ENCODE results near the gene RNF148.

The RNF148 gene

GRCh38 chr7:122672536-122672935 lies 30.2 kb downstream of the RNF148 start:
- no peak for DNase-seq (ENCODE audit: extremely low read depth, low read depth)
- TF ChIP-seq CTCF (IDR thresholded peaks at IDR 0.05; ENCODE audit: low read depth, low read length), result no peak

- no peak for DNase-seq (ENCODE audit: extremely low read depth, low read depth)
- no peak for TF ChIP-seq CTCF (IDR thresholded peaks at IDR 0.05; ENCODE audit: low read depth, low read length)
Observed at GRCh38 chr7:122663733-122664132, 39.0 kb downstream of the RNF148 start.

- TF ChIP-seq CTCF (IDR thresholded peaks at IDR 0.05; ENCODE audit: low read depth, low read length), result no peak
- no peak for DNase-seq (ENCODE audit: extremely low read depth, low read depth)
Observed at GRCh38 chr7:122658856-122659255, 43.9 kb downstream of the RNF148 start.

- DNase-seq (ENCODE audit: extremely low read depth, low read depth), result no peak
- no peak for TF ChIP-seq CTCF (IDR thresholded peaks at IDR 0.05; ENCODE audit: low read depth, low read length)
Observed at GRCh38 chr7:122653685-122654084, 49.0 kb downstream of the RNF148 start.

GRCh38 chr7:122652876-122653275 lies 49.8 kb downstream of the RNF148 start:
- DNase-seq (ENCODE audit: extremely low read depth, low read depth), result no peak
- TF ChIP-seq CTCF (IDR thresholded peaks at IDR 0.05; ENCODE audit: low read depth, low read length), result no peak

Measured in AG09319 (cell line).